ENCODE data around the gene ZNF350. TPM values are rescaled to one million over a fixed set of nuclear protein-coding genes. Genes with fewer than 3 reads are reported as not detected.

Gene ZNF350
- total RNA-seq, 1 donor from 2014 or later = 7.0 TPM

GRCh38 chr19:51919606-51920005, 67.0 kb downstream of the ZNF350 start:
- Mint-ChIP-seq H3K4me3 (ENCODE audit: unreplicated experiment) (no peak overlapping the region), H3K27ac (ENCODE audit: unreplicated experiment) (no peak overlapping the region), H3K36me3 (ENCODE audit: low read depth) (peaks cover 20% of the 10 kb centered on the region), H3K9me3 (ENCODE audit: low read depth) (peaks cover 79% of the 10 kb centered on the region), H3K4me1 (ENCODE audit: low read depth) (no peaks in the 10 kb centered on the region), H3K27me3 (ENCODE audit: low read depth) (no peaks in the 10 kb centered on the region)
- no peak for TF ChIP-seq CTCF (IDR thresholded peaks at IDR 0.05)
- no peak for DNase-seq (ENCODE audit: low spot score)

- peaks cover 74% of the 10 kb centered on the region for H3K9me3 Mint-ChIP-seq (ENCODE audit: low read depth)
- no peaks in the 10 kb centered on the region for H3K4me1 Mint-ChIP-seq (ENCODE audit: low read depth)
- no peak for TF ChIP-seq CTCF (IDR thresholded peaks at IDR 0.05)
- H3K27ac Mint-ChIP-seq (ENCODE audit: unreplicated experiment) = no peak overlapping the region
- no peak for DNase-seq (ENCODE audit: low spot score)
- H3K4me3 Mint-ChIP-seq (ENCODE audit: unreplicated experiment) = no peak overlapping the region
- H3K36me3 Mint-ChIP-seq (ENCODE audit: low read depth) = peaks cover 14% of the 10 kb centered on the region
- H3K27me3 Mint-ChIP-seq (ENCODE audit: low read depth) = no peaks in the 10 kb centered on the region
These were observed 70.5 kb downstream of the ZNF350 start for GRCh38 chr19:51916167-51916566.

GRCh38 chr19:51915324-51915867, 71.2 kb downstream of the ZNF350 start:
- no peaks in the 10 kb centered on the region for H3K4me1 Mint-ChIP-seq (ENCODE audit: low read depth)
- no peaks in the 10 kb centered on the region for H3K27me3 Mint-ChIP-seq (ENCODE audit: low read depth)
- DNase-seq (ENCODE audit: low spot score) = no peak
- H3K27ac Mint-ChIP-seq (ENCODE audit: unreplicated experiment) = no peak overlapping the region
- peaks cover 12% of the 10 kb centered on the region for H3K36me3 Mint-ChIP-seq (ENCODE audit: low read depth)
- no peak overlapping the region for H3K4me3 Mint-ChIP-seq (ENCODE audit: unreplicated experiment)
- peaks cover 71% of the 10 kb centered on the region for H3K9me3 Mint-ChIP-seq (ENCODE audit: low read depth)
- no peak for TF ChIP-seq CTCF (IDR thresholded peaks at IDR 0.05)

Other genes starting within 250 kb of the ZNF350 start
- not detected in 3 replicates for gene FPR1, start 235.0 kb downstream of the ZNF350 start, total RNA-seq
- gene FPR2, start 225.7 kb downstream of the ZNF350 start, total RNA-seq = not detected in 3 replicates
- gene FPR3, start 191.7 kb downstream of the ZNF350 start, total RNA-seq = not detected in 3 replicates
- gene ZNF577, start 98.9 kb downstream of the ZNF350 start, total RNA-seq = 11.2 to 17.4 TPM (median 11.2 TPM) in 3 replicates
- gene ZNF649, start 81.8 kb downstream of the ZNF350 start, total RNA-seq = 10.7 to 13.7 TPM (median 11.2 TPM) in 3 replicates
- 6.4 to 7.2 TPM (median 6.5 TPM) in 3 replicates for gene ZNF613, start 59.4 kb downstream of the ZNF350 start, total RNA-seq
- gene ZNF615, start 21.4 kb upstream of the ZNF350 start, total RNA-seq = 8.5 to 10.8 TPM (median 9.8 TPM) in 3 replicates
- 6.0 to 8.3 TPM (median 7.4 TPM) in 3 replicates for gene ZNF614, start 41.5 kb upstream of the ZNF350 start, total RNA-seq
- 9.7 to 22.2 TPM (median 10.0 TPM) in 3 replicates for gene ZNF432, start 62.0 kb upstream of the ZNF350 start, total RNA-seq
- gene ZNF841, start 108.9 kb upstream of the ZNF350 start, total RNA-seq = 24.3 to 46.8 TPM (median 26.4 TPM) in 3 replicates
- gene ZNF616, start 153.1 kb upstream of the ZNF350 start, total RNA-seq = 12.8 to 18.6 TPM (median 13.6 TPM) in 3 replicates
- gene ZNF836, start 184.8 kb upstream of the ZNF350 start, total RNA-seq = 14.5 to 18.1 TPM (median 14.7 TPM) in 3 replicates
- gene PPP2R1A, start 203.2 kb upstream of the ZNF350 start, total RNA-seq = 210 to 236 TPM (median 228 TPM) in 3 replicates